H1 (cell line): ENCODE measurements around the gene ASCC1. TPM values are rescaled to one million over a fixed set of nuclear protein-coding genes. Genes with fewer than 3 reads are reported as not detected.

Experiments used
- CTCF ChIA-PET: fragments of 300-600 bp; sonication (Branson Sonifier 250); formaldehyde crosslinking; loops from one replicate; lab custom pipeline; 2021; ENCODE audit not compliant: partially characterized antibody; lab: Charles Lee
- POLR2A ChIA-PET: fragments of 300-600 bp; sonication (Branson Sonifier 250); formaldehyde crosslinking; loops from one replicate; lab custom pipeline; 2021; ENCODE audit warnings: inconsistent platforms; ENCODE audit not compliant: partially characterized antibody; lab: Charles Lee
- DNase-seq, 2 experiments: peaks; one replicate each; pipeline versions ENCODE4 v3.0.0 to v3.0.0-alpha.2; 2010 to 2022; ENCODE audit warnings: low spot score in 2 of 2, low read depth in 1 of 2, mixed read lengths in 1 of 2
- FAIRE-seq: peaks from 2 replicates; lab custom pipeline; 2011; peaks lifted over from hg19 to GRCh38; lab: Jason Lieb, UNC
- H2AFZ ChIP-seq: 2 replicates; pipeline ENCODE4 v1.8.1; 2012; ENCODE audit warnings: low read length, inconsistent platforms
- H2AK5ac ChIP-seq: 2 replicates; pipeline ENCODE4 v1.6.1; 2013; ENCODE audit warnings: low read depth, low read length
- H2BK120ac ChIP-seq: replicated peaks from 2 replicates; pipeline ENCODE3; 2013; ENCODE audit warnings: low read depth, low read length, inconsistent platforms
- H2BK12ac ChIP-seq: 2 replicates; pipeline ENCODE4 v1.6.1; 2013; ENCODE audit warnings: low read depth, low read length
- H2BK15ac ChIP-seq: 2 replicates; pipeline ENCODE4 v1.6.1; 2013; ENCODE audit warnings: low read length
- H2BK20ac ChIP-seq: 2 replicates; pipeline ENCODE4 v1.6.1; 2013; ENCODE audit warnings: low read length
- H2BK5ac ChIP-seq: 2 replicates; pipeline ENCODE4 v1.6.1; 2013; ENCODE audit warnings: low read depth, low read length
- H3K14ac ChIP-seq: 2 replicates; pipeline ENCODE4 v1.6.1; 2013; ENCODE audit warnings: inconsistent platforms; ENCODE audit not compliant: insufficient read length
- H3K18ac ChIP-seq: 2 replicates; pipeline ENCODE4 v1.6.1; 2013; ENCODE audit warnings: low read length; ENCODE audit errors: extremely low read depth
- H3K23ac ChIP-seq: 2 replicates; pipeline ENCODE4 v1.6.1; 2013; ENCODE audit warnings: inconsistent platforms; ENCODE audit not compliant: insufficient read length
- H3K23me2 ChIP-seq: 2 replicates; pipeline ENCODE4 v1.6.1; 2013; ENCODE audit warnings: low read depth, low read length
- H3K27ac ChIP-seq: 2 replicates; pipeline ENCODE4 v1.6.1; 2011; ENCODE audit warnings: low read depth, low read length, inconsistent platforms
- H3K27me3 ChIP-seq, 4 experiments: replicated peaks in 1 of 4; 1 replicate in 1 of 4; 2 replicates in 3 of 4; pipeline versions ENCODE4 v1.6.1 to v1.8.1; 2011 to 2013; ENCODE audit warnings: low read length in 3 of 4, mild to moderate bottlenecking in 3 of 4, inconsistent platforms in 2 of 4, mixed read lengths in 2 of 4, moderate library complexity in 1 of 4; ENCODE audit not compliant: control insufficient read depth in 3 of 4, insufficient read depth in 3 of 4; ENCODE audit errors: extremely low read depth in 1 of 4
- H3K36me3 ChIP-seq, 4 experiments: 2 replicates each; pipeline versions ENCODE4 v1.6.1 to v1.8.1; 2011 to 2013; ENCODE audit warnings: mild to moderate bottlenecking in 4 of 4, low read length in 3 of 4, moderate library complexity in 2 of 4, control low read depth in 1 of 4, inconsistent platforms in 1 of 4; ENCODE audit not compliant: insufficient read depth in 4 of 4, control insufficient read depth in 2 of 4
- H3K4ac ChIP-seq: replicated peaks from 2 replicates; pipeline ENCODE3; 2013; ENCODE audit warnings: low read length, low read depth, mixed read lengths, inconsistent platforms; ENCODE audit not compliant: insufficient read length
- H3K4me1 ChIP-seq, 4 experiments: replicated peaks in 1 of 4; 1 replicate in 1 of 4; 2 replicates in 3 of 4; pipeline versions ENCODE4 v1.6.1 to v1.8.1; 2011 to 2013; ENCODE audit warnings: low read length in 3 of 4, inconsistent platforms in 2 of 4, mixed read lengths in 1 of 4; ENCODE audit not compliant: insufficient read depth in 4 of 4, control insufficient read depth in 3 of 4
- H3K4me2 ChIP-seq, 2 experiments: 2 replicates each; pipeline versions ENCODE4 v1.6.1 to v1.8.1; 2011 to 2013; ENCODE audit warnings: low read depth in 2 of 2, low read length in 2 of 2, control low read depth in 1 of 2, inconsistent platforms in 1 of 2, mild to moderate bottlenecking in 1 of 2; ENCODE audit not compliant: insufficient read depth in 1 of 2
- H3K4me3 ChIP-seq, 4 experiments: fragments of 200-600, 300-600 bp in 1 of 4; sonication (generic), shearing (Covaris generic), sonication (Bioruptor Twin) in 1 of 4; 2 replicates each; pipeline versions ENCODE4 v1.5.1 to v1.8.1; 2011 to 2016; ENCODE audit warnings: low read length in 4 of 4, low read depth in 3 of 4, control low read depth in 2 of 4, inconsistent platforms in 2 of 4, mild to moderate bottlenecking in 2 of 4, mixed read lengths in 1 of 4, moderate library complexity in 1 of 4; ENCODE audit not compliant: insufficient read depth in 2 of 4; ENCODE audit errors: extremely low read depth in 1 of 4
- H3K56ac ChIP-seq: replicated peaks from 2 replicates; pipeline ENCODE3; 2013; ENCODE audit warnings: low read depth, mild to moderate bottlenecking, mixed read lengths, low read length, inconsistent platforms; ENCODE audit not compliant: insufficient read length
- H3K79me1 ChIP-seq: 2 replicates; pipeline ENCODE4 v1.6.1; 2013; ENCODE audit warnings: low read depth, low read length, control low read depth
- H3K79me2 ChIP-seq, 2 experiments: 2 replicates each; pipeline versions ENCODE4 v1.6.1 to v1.8.1; 2012 to 2013; ENCODE audit warnings: low read length in 2 of 2, mild to moderate bottlenecking in 2 of 2, inconsistent platforms in 1 of 2; ENCODE audit not compliant: insufficient read depth in 2 of 2, control insufficient read depth in 1 of 2
- H3K9ac ChIP-seq, 4 experiments: replicated peaks in 1 of 4; 1 replicate in 1 of 4; 2 replicates in 3 of 4; pipeline versions ENCODE4 v1.6.1 to v1.8.1; 2011 to 2013; ENCODE audit warnings: low read depth in 3 of 4, low read length in 3 of 4, control low read depth in 2 of 4, mild to moderate bottlenecking in 2 of 4, moderate library complexity in 2 of 4, inconsistent platforms in 1 of 4; ENCODE audit errors: extremely low read depth in 1 of 4
- H3K9me3 ChIP-seq, 2 experiments: 2 replicates each; pipeline versions ENCODE4 v1.6.1 to v1.8.1; 2012 to 2013; ENCODE audit warnings: mild to moderate bottlenecking in 2 of 2, moderate library complexity in 2 of 2, control low read depth in 1 of 2, inconsistent platforms in 1 of 2, low read depth in 1 of 2, low read length in 1 of 2, mixed read lengths in 1 of 2; ENCODE audit not compliant: insufficient read depth in 2 of 2
- H4K20me1 ChIP-seq, 2 experiments: replicated peaks in 1 of 2; 2 replicates each; pipeline versions ENCODE3 to v1.8.1; 2011 to 2013; ENCODE audit warnings: inconsistent platforms in 2 of 2, low read length in 2 of 2, mild to moderate bottlenecking in 1 of 2; ENCODE audit not compliant: insufficient read depth in 2 of 2, control insufficient read depth in 1 of 2
- H4K5ac ChIP-seq: 2 replicates; pipeline ENCODE4 v1.6.1; 2013; ENCODE audit warnings: low read length, low read depth, mixed read lengths, inconsistent platforms; ENCODE audit not compliant: insufficient read length
- H4K8ac ChIP-seq: 2 replicates; pipeline ENCODE4 v1.8.0; 2013; ENCODE audit warnings: mild to moderate bottlenecking, moderate library complexity, low read length, inconsistent platforms; ENCODE audit not compliant: insufficient read depth; ENCODE audit errors: extremely low read depth
- H4K91ac ChIP-seq: replicated peaks from 2 replicates; pipeline ENCODE3; 2013; ENCODE audit warnings: low read length, mixed read lengths, inconsistent platforms; ENCODE audit not compliant: insufficient read length
- BCL11A ChIP-seq, 2 experiments: IDR thresholded peaks; one replicate each; pipeline ENCODE4 v1.6.1; 2011; ENCODE audit warnings: low read depth in 2 of 2, low read length in 2 of 2, mild to moderate bottlenecking in 2 of 2
- CEBPB ChIP-seq: IDR thresholded peaks from 2 replicates; pipeline ENCODE4 v1.6.1; 2012; ENCODE audit warnings: low read depth, low read length
- EGR1 ChIP-seq: IDR thresholded peaks from 2 replicates; pipeline ENCODE4 v1.6.1; 2011; ENCODE audit warnings: low read depth, low read length, borderline replicate concordance
- FOSL1 ChIP-seq: IDR thresholded peaks from 2 replicates; pipeline ENCODE4 v1.6.1; 2011; ENCODE audit warnings: mild to moderate bottlenecking, low read depth, low read length, moderate library complexity; ENCODE audit not compliant: insufficient read depth
- RBBP5 ChIP-seq: IDR thresholded peaks from 2 replicates; pipeline ENCODE4 v1.7.1; 2012; ENCODE audit warnings: low read depth, mild to moderate bottlenecking, inconsistent platforms, low read length, moderate library complexity, borderline replicate concordance
- RXRA ChIP-seq: IDR thresholded peaks from 2 replicates; pipeline ENCODE4 v1.6.1; 2011; ENCODE audit warnings: low read depth, mild to moderate bottlenecking, low read length, moderate library complexity; ENCODE audit not compliant: insufficient read depth
- TAF1 ChIP-seq: IDR thresholded peaks from 2 replicates; pipeline ENCODE4 v1.6.1; 2011; ENCODE audit warnings: mild to moderate bottlenecking, low read depth, low read length
- TBP ChIP-seq: IDR thresholded peaks from 2 replicates; pipeline ENCODE4 v1.6.1; 2011; ENCODE audit warnings: low read depth, low read length, improper control_type of control experiment
- ZNF274 ChIP-seq: IDR thresholded peaks from 2 replicates; pipeline ENCODE4 v1.7.0; 2012; ENCODE audit warnings: low read length, borderline replicate concordance; ENCODE audit errors: extremely low read depth
- WGBS, 2 experiments: shearing (Covaris generic) in 1 of 2; methylation state at CpG; one replicate each; pipeline versions ENCODE4 v1.1.6 to v1.1.7; 2013 to 2015; ENCODE audit warnings: low lambda C conversion rate in 2 of 2, mixed read lengths in 2 of 2, inconsistent platforms in 1 of 2, low coverage in 1 of 2, missing lambda C conversion rate in 1 of 2; ENCODE audit not compliant: insufficient replicate concordance in 2 of 2, insufficient coverage in 1 of 2, insufficient read length in 1 of 2; ENCODE audit errors: extremely low coverage in 1 of 2, missing lambda C conversion rate in 1 of 2; 5-methylcytosine and 5-hydroxymethylcytosine counted together
- polyA plus RNA-seq, 7 experiments: library from polyadenylated mRNA; depleted of rRNA in 3 of 7; stranded (reverse) in 5 of 7; unstranded in 2 of 7; fragments of >200 nt in 5 of 7; fragments of 200-250 nt in 2 of 7; gene quantifications; 1 replicate in 5 of 7; 2 replicates in 1 of 7; 4 replicates in 1 of 7; pipeline versions ENCODE4 v1.2.1 to v1.2.3, GENCODE V29; 2011 to 2013; ENCODE audit warnings: missing spikeins in 2 of 7, mixed read lengths in 2 of 7
- total RNA-seq: library from RNA; stranded (reverse); fragmentation: NEBNext Ultra II Directional; extraction: Animal tissue kit (Norgen Biotek cat#: 25700); gene quantifications from 2 replicates; pipeline ENCODE4 v1.2.1, GENCODE V29; 2021

Gene ASCC1
- total and polyA plus RNA-seq, 2 of the 8 experiments (the other 6 are each of a cell fraction or from before 2014, with no cell fraction given): 25.6 to 35.8 TPM

DNA sequence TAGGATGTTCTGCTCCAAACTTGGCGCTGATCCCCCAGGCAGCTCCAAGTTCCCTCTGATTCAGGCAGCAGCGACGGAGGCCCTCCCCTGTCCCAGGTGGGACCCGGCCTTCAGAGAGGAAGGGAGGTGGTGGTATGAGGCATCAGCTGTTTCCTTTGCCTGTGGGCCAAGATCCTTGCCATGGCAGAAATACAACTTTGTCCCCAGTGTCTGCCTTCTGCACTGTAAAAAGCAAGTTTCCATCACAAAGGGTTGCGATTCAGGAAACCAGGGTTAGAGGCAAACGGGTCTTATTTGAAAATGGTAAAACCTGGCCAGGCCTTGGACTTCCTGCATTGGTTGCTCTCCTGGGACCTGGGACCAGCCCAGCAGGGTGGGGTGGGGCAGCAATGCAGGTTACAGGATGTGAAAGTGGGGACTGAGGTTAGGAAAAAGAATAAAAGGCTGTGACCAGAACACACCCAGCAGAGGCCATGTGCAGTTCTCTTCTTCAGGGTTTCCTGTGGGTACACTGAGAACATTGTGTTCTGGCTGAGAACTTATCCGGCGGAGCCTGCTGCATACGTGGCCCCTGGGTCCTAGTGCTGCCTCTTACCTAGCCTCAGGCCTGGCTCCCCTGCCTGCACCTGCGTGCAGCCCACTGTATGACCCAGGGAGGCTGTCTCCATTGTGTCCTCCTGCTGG, 32.5 kb upstream of the ASCC1 start:
- peak overlapping the region; percentile 42 to 59 for H3K4me2 ChIP-seq
- H2BK20ac ChIP-seq: peak overlapping the region; percentile 95
- no peaks in the 10 kb centered on the region for H4K20me1 ChIP-seq
- H3K9ac ChIP-seq: no peak overlapping the region
- peak overlapping the region; percentile 72 for H3K18ac ChIP-seq
- H4K5ac ChIP-seq: peak overlapping the region; percentile 27
- CTCF ChIA-PET: interaction anchor here (0.7 to 2.2 kb wide), 6 partner anchors 10 to 198 kb away, joined by 3 to 9 read pairs (median 6); no protein-coding TSS in a partner anchor
- peak overlapping the region in 1 of 4 experiments; percentile 27; a peak in 2 of 8 replicates for H3K4me3 ChIP-seq
- no peaks in the 10 kb centered on the region for H3K79me1 ChIP-seq
- H2BK12ac ChIP-seq: peak overlapping the region; percentile 96
- DNase-seq: peak in 1 of 2 experiments; percentile 61
- no peak overlapping the region for H3K14ac ChIP-seq
- peak overlapping the region; percentile 20; the same call in 1 of the 2 replicates for H2BK15ac ChIP-seq
- peak overlapping the region; percentile 47; the same call in 1 of the 2 replicates for H2AFZ ChIP-seq
- WGBS, 2 experiments: 35% methylated on average over 10 of the region's 10 CpGs; no CpG with 5 or more reads in 1 of the 2 experiments
- H4K91ac ChIP-seq: peak overlapping the region; percentile 7
- H3K23ac ChIP-seq: no peak overlapping the region
- H4K8ac ChIP-seq: peak overlapping the region; percentile 76
- no peaks in the 10 kb centered on the region for H3K79me2 ChIP-seq
- peaks cover 8 to 14% (median 12%) of the 10 kb centered on the region in 4 experiments for H3K4me1 ChIP-seq
- peak overlapping the region; percentile 3 for H3K4ac ChIP-seq
- no peak overlapping the region for H3K56ac ChIP-seq
- no peaks in the 10 kb centered on the region for H3K36me3 ChIP-seq
- peak overlapping the region; percentile 73 for H2BK5ac ChIP-seq
- POLR2A ChIA-PET: interaction anchor here (1.3 to 24.2 kb wide), 12 partner anchors 9 to 164 kb away, joined by 3 to 673 read pairs (median 10); partner anchors contain the start of gene DDIT4
- 0 out of 2 replicates have a peak overlapping the region, but pooled peaks have one; percentile 56 for H2AK5ac ChIP-seq
- FAIRE-seq: no peak
- H2BK120ac ChIP-seq: peak overlapping the region; percentile 26
- H3K27me3 ChIP-seq: no peaks in the 10 kb centered on the region; a peak in 1 of 7 replicates
- H3K9me3 ChIP-seq: no peaks in the 10 kb centered on the region
- no peaks in the 10 kb centered on the region for H3K23me2 ChIP-seq
- no peak overlapping the region; the same call in 1 of the 2 replicates for H3K27ac ChIP-seq
- TF ChIP-seq FOSL1: peak; percentile 99
- TF ChIP-seq TAF1: peak; percentile 58
- TF ChIP-seq RXRA: no peak
- no peak for TF ChIP-seq BCL11A (IDR thresholded peaks at IDR 0.05; ENCODE audit: low read depth in 2 of 2, low read length in 2 of 2)
- TF ChIP-seq EGR1: 0 out of 2 replicates have a peak, but pooled peaks have one; percentile 45
- no peak for TF ChIP-seq CEBPB
- TF ChIP-seq RBBP5: no peak
- TF ChIP-seq TBP: peak; percentile 53; the same call in 1 of the 2 replicates
- no peak for TF ChIP-seq ZNF274
